ENCODE results near the gene TUBB4B.

Gene TUBB4B

GRCh38 chr9:137270929-137271695, 30.0 kb downstream of the TUBB4B start:
- no peak for DNase-seq (ENCODE audit: low read depth)

- no peak for DNase-seq (ENCODE audit: low read depth)
Observed at GRCh38 chr9:137271696-137272076, 30.6 kb downstream of the TUBB4B start.

GRCh38 chr9:137272241-137273094, 31.4 kb downstream of the TUBB4B start:
- DNase-seq (ENCODE audit: low read depth), result no peak

- DNase-seq (ENCODE audit: low read depth), result no peak
Observed at GRCh38 chr9:137273095-137273490, 32.0 kb downstream of the TUBB4B start.

- no peak for DNase-seq (ENCODE audit: low read depth)
Observed at GRCh38 chr9:137273611-137274320, 32.7 kb downstream of the TUBB4B start.

GRCh38 chr9:137275203-137275587, 34.1 kb downstream of the TUBB4B start:
- no peak for DNase-seq (ENCODE audit: low read depth)

- DNase-seq (ENCODE audit: low read depth), result no peak
Observed at GRCh38 chr9:137275588-137276472, 34.7 kb downstream of the TUBB4B start.

GRCh38 chr9:137276473-137277328, 35.6 kb downstream of the TUBB4B start:
- DNase-seq (ENCODE audit: low read depth), result no peak

- DNase-seq (ENCODE audit: low read depth), result no peak
Observed at GRCh38 chr9:137277329-137278041, 36.4 kb downstream of the TUBB4B start, which contains the start of gene TOR4A. TSS of gene TOR4A (plus strand) at chr9:137277726. CDS start at chr9:137278690, 964 bp downstream.

GRCh38 chr9:137278061-137278701, 37.1 kb downstream of the TUBB4B start:
- no peak for DNase-seq (ENCODE audit: low read depth)

GRCh38 chr9:137278721-137279711, 37.9 kb downstream of the TUBB4B start:
- DNase-seq (ENCODE audit: low read depth), result no peak

GRCh38 chr9:137279741-137280473, 38.8 kb downstream of the TUBB4B start:
- no peak for DNase-seq (ENCODE audit: low read depth)

GRCh38 chr9:137280474-137281344, 39.6 kb downstream of the TUBB4B start:
- DNase-seq (ENCODE audit: low read depth), result no peak

- no peak for DNase-seq (ENCODE audit: low read depth)
Observed at GRCh38 chr9:137281345-137282116, 40.4 kb downstream of the TUBB4B start.

GRCh38 chr9:137286975-137287383, 45.9 kb downstream of the TUBB4B start:
- DNase-seq (ENCODE audit: low read depth), result no peak

- no peak for DNase-seq (ENCODE audit: low read depth)
Observed at GRCh38 chr9:137293094-137293481, 52.0 kb downstream of the TUBB4B start.
